Mammary epithelial cell (primary cell): Measurements from ENCODE around the gene TSPAN17.

Experiments
- EZH2 ChIP-seq: IDR thresholded peaks from 2 replicates; pipeline ENCODE4 v1.6.1; 2012; ENCODE audit warnings: low read length, inconsistent platforms, borderline replicate concordance
- TF ChIP-seq, protein P1 (sequence below), 2 donors: IDR thresholded peaks in 1 of 2; conservative IDR thresholded peaks in 1 of 2; 2 replicates each; pipeline ENCODE4 v1.5.1; 2011 to 2012; ENCODE audit warnings: inconsistent platforms in 2 of 2, low read length in 2 of 2, mild to moderate bottlenecking in 2 of 2, control low read depth in 1 of 2, low read depth in 1 of 2; ENCODE audit not compliant: insufficient read depth in 1 of 2; ENCODE audit errors: extremely low read depth in 1 of 2

DNA sequence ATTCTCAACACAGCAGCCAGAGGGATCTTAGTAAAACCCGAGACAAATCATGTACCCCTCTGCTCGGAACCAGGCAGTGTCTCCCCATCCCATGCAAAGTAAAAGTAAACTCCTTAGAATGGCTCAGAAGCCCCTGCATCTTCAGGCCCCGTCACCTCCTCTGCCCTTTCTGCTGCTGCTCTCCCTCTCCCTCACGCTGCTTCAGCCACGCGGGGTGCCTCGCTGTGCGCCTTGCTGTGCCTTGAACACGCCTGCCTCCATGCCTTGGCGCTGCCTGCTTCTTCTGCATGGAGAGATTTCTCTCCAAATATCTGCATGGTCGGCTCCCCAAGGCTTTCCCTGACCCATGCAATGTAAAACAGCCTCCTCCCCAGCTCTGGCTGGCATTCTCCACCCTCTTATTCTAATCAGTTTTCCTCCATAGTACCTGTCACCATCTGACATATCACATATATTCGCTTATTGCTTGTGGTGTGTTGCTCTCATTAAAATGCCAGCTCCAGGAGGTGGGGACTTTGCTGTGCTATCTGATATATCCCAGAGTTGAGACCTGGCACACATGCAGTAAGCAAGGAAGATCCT, 45.3 kb upstream of the TSPAN17 start:
- TF ChIP-seq, protein P1, sequence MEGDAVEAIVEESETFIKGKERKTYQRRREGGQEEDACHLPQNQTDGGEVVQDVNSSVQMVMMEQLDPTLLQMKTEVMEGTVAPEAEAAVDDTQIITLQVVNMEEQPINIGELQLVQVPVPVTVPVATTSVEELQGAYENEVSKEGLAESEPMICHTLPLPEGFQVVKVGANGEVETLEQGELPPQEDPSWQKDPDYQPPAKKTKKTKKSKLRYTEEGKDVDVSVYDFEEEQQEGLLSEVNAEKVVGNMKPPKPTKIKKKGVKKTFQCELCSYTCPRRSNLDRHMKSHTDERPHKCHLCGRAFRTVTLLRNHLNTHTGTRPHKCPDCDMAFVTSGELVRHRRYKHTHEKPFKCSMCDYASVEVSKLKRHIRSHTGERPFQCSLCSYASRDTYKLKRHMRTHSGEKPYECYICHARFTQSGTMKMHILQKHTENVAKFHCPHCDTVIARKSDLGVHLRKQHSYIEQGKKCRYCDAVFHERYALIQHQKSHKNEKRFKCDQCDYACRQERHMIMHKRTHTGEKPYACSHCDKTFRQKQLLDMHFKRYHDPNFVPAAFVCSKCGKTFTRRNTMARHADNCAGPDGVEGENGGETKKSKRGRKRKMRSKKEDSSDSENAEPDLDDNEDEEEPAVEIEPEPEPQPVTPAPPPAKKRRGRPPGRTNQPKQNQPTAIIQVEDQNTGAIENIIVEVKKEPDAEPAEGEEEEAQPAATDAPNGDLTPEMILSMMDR (conservative IDR thresholded peaks at IDR 0.05 in 1 of 2, IDR thresholded peaks at IDR 0.05 in 1 of 2; ENCODE audit: extremely low read depth in 1 of 2, insufficient read depth in 1 of 2, low read depth in 1 of 2, low read length in 2 of 2), result no peak
- no peak for TF ChIP-seq EZH2
